Vagina (tissue), 2 donors: Measurements from ENCODE around the gene KRTAP19-3. TPM values are rescaled to one million over a fixed set of nuclear protein-coding genes. Genes with fewer than 3 reads are reported as not detected.
A peak's percentile ranks its signal among the peaks of the same experiment; 100 is the strongest.

ENCODE experiments used
- DNase-seq, 2 donors: peaks; one replicate each; pipeline ENCODE4 v3.0.0-alpha.2; 2017; ENCODE audit errors: extremely low spot score in 2 of 2
- H3K27ac ChIP-seq: fragments of 200-600 bp; sonication (generic); one replicate; pipeline ENCODE4 v1.5.1; 2019
- H3K27me3 ChIP-seq: fragments of 200-600 bp; sonication (generic); one replicate; pipeline ENCODE4 v1.5.1; 2019
- H3K36me3 ChIP-seq, 2 donors: fragments of 200-600 bp; sonication (generic); one replicate each; pipeline ENCODE4 v1.5.1; 2017 to 2019
- H3K4me1 ChIP-seq: fragments of 200-600 bp; sonication (generic); one replicate; pipeline ENCODE4 v1.5.1; 2019
- H3K4me3 ChIP-seq, 2 donors: fragments of 200-600 bp; sonication (generic); 1 replicate in 1 of 2; 2 replicates in 1 of 2; pipeline ENCODE4 v1.5.1; 2016 to 2019
- H3K9me3 ChIP-seq: fragments of 200-600 bp; sonication (generic); one replicate; pipeline ENCODE4 v1.5.1; 2019
- CTCF ChIP-seq, 3 experiments: fragments of 450-650 bp in 2 of 3; fragments of 200-600 bp in 1 of 3; sonication (generic) in 1 of 3; IDR thresholded peaks; one replicate each; pipeline ENCODE4 v1.5.1; 2017 to 2019; ENCODE audit warnings: antibody characterized with exemption in 3 of 3, mild to moderate bottlenecking in 2 of 3, moderate library complexity in 2 of 3
- POLR2A ChIP-seq, 2 donors: fragments of 450-650 bp; IDR thresholded peaks; one replicate each; pipeline ENCODE4 v1.6.1; 2017; ENCODE audit warnings: antibody characterized with exemption in 2 of 2, mild to moderate bottlenecking in 2 of 2, moderate library complexity in 2 of 2
- POLR2AphosphoS5 ChIP-seq, 2 donors: sonication (generic); formaldehyde crosslinking; IDR thresholded peaks; one replicate each; pipeline ENCODE4 v1.9.0; 2017; ENCODE audit warnings: antibody characterized with exemption in 2 of 2, mild to moderate bottlenecking in 2 of 2, low read depth in 1 of 2; ENCODE audit not compliant: insufficient read depth in 1 of 2
- intact Hi-C: fragments of 100-400 bp; cut with DNase I; formaldehyde crosslinking; loops from one replicate; pipeline ENCODE4 v1.15.1; 2023
- total RNA-seq: library from RNA; depleted of rRNA; stranded (reverse); fragments of >200 nt; gene quantifications from one replicate; pipeline ENCODE4 v1.2.3, GENCODE V29; 2016

KRTAP19-3 gene
- total RNA-seq, 1 donor from 2014 or later, result not detected

- intact Hi-C loops, result no loop called here
- Histone ChIP-seq H3K4me1 (no peaks in the 10 kb centered on the region), H3K27me3 (no peaks in the 10 kb centered on the region), H3K36me3 (no peaks in the 10 kb centered on the region), H3K27ac (no peak overlapping the region), H3K9me3 (no peaks in the 10 kb centered on the region), H3K4me3 (no peak overlapping the region)
- DNase-seq, result no peak
- TF ChIP-seq CTCF (IDR thresholded peaks at IDR 0.05), result no peak
- no peak for TF ChIP-seq POLR2AphosphoS5 (IDR thresholded peaks at IDR 0.05; ENCODE audit: insufficient read depth in 1 of 2, low read depth in 1 of 2)
- TF ChIP-seq POLR2A (IDR thresholded peaks at IDR 0.05), result no peak
Measured at GRCh38 chr21:30479259-30479658, 12.6 kb downstream of the KRTAP19-3 start.

DNA sequence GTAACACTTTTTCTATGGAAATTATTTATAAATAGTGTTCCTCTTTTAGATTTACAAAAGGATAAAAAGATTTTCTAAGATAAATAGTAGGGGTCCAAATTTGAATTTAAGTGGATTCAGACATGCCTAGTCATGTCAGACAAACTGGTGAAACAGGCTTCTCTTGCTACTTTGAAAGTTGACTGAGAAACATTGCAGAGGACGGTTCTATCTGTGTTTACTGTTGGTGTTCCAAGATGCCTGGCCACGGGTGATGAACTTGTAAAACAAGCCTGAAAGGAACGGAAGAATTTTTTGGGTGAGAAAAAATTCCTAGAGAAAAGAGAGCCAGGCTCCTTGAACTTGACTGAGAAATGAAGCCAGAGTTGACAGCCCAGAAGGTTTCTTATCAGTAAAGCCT lies 13.8 kb downstream of the KRTAP19-3 start:
- H3K27ac ChIP-seq, result no peak overlapping the region
- intact Hi-C loops, result no loop called here
- TF ChIP-seq POLR2AphosphoS5 (IDR thresholded peaks at IDR 0.05; ENCODE audit: insufficient read depth in 1 of 2, low read depth in 1 of 2), result peak in 1 of 2 donors; percentile 11
- TF ChIP-seq CTCF (IDR thresholded peaks at IDR 0.05), result no peak
- TF ChIP-seq POLR2A (IDR thresholded peaks at IDR 0.05), result no peak
- H3K4me1 ChIP-seq, result no peaks in the 10 kb centered on the region
- H3K9me3 ChIP-seq, result no peaks in the 10 kb centered on the region
- no peak overlapping the region for H3K4me3 ChIP-seq
- no peaks in the 10 kb centered on the region for H3K36me3 ChIP-seq
- H3K27me3 ChIP-seq, result no peaks in the 10 kb centered on the region
- no peak for DNase-seq

DNA sequence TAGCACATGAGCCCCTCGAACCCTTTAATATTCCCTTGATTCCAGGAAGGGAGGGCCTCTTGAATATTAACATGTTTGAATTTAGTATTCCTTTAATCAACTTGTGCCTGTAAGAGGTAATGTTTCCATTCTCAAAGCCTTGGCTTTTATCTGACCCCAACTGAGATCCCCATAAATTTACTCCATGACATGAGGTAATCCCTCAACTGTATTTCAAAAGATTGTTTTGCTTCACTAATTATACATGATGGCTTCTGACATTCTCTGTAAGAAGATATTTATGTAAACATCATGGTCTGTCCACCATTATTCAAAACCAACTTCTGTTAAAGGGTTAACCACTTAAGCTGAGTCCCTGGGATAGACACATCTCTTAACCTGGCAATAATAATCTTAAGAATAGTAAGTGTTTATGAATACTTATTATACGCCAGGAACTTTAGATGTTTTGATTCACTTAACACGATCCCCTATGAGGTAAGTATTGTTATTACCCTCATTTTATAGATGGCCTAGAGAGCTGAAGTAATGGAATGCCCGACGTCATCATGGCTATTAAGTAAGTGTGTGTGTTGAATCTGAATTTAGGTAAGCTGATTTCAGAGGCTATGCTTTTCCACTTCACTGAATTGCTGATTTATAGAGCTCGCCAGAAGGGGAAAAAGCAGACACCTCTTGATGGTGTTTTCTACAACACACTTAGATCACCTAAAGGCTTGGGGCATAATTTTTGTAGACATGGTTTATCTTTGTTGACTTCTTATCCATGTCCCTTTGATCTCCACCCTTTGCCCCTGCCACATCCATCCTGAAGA lies 22.7 kb downstream of the KRTAP19-3 start:
- Histone ChIP-seq H3K36me3 (no peaks in the 10 kb centered on the region), H3K4me1 (no peaks in the 10 kb centered on the region), H3K9me3 (no peaks in the 10 kb centered on the region), H3K4me3 (no peak overlapping the region), H3K27ac (no peak overlapping the region), H3K27me3 (no peaks in the 10 kb centered on the region)
- TF ChIP-seq POLR2AphosphoS5 (IDR thresholded peaks at IDR 0.05; ENCODE audit: insufficient read depth in 1 of 2, low read depth in 1 of 2) (no peak), CTCF (IDR thresholded peaks at IDR 0.05) (no peak), POLR2A (IDR thresholded peaks at IDR 0.05) (no peak)
- intact Hi-C loops, result no loop called here
- DNase-seq, result no peak

GRCh38 chr21:30463713-30464112 lies 28.1 kb downstream of the KRTAP19-3 start:
- H3K27ac ChIP-seq, result no peak overlapping the region
- intact Hi-C loops, result no loop called here
- no peaks in the 10 kb centered on the region for H3K27me3 ChIP-seq
- H3K4me1 ChIP-seq, result no peaks in the 10 kb centered on the region
- no peak for TF ChIP-seq POLR2AphosphoS5 (IDR thresholded peaks at IDR 0.05; ENCODE audit: insufficient read depth in 1 of 2, low read depth in 1 of 2)
- TF ChIP-seq POLR2A (IDR thresholded peaks at IDR 0.05), result no peak
- no peak for TF ChIP-seq CTCF (IDR thresholded peaks at IDR 0.05)
- H3K4me3 ChIP-seq, result no peak overlapping the region
- no peak for DNase-seq
- H3K9me3 ChIP-seq, result no peaks in the 10 kb centered on the region
- H3K36me3 ChIP-seq, result no peaks in the 10 kb centered on the region

DNA sequence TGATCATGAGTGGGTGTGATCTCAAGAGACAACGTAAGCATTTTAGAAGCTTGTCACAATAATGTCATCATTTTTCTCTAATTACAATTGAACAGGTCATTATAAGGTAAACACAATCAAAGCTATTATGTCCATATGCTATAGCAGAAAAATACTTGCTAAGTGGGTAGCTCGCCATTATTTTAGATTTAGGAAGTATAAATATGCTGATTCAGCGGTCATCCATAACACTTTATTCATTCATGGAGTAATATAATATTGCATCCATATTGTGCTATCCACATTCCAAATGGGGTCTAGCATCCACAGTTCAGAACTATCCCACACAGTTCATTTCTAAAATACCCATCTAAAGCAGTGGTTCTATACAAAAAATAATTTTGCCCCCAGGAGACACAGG lies 43.3 kb downstream of the KRTAP19-3 start:
- no peaks in the 10 kb centered on the region for H3K36me3 ChIP-seq
- H3K27me3 ChIP-seq, result no peaks in the 10 kb centered on the region
- H3K9me3 ChIP-seq, result no peaks in the 10 kb centered on the region
- H3K27ac ChIP-seq, result no peak overlapping the region
- no peak for TF ChIP-seq CTCF (IDR thresholded peaks at IDR 0.05)
- no peak for TF ChIP-seq POLR2AphosphoS5 (IDR thresholded peaks at IDR 0.05; ENCODE audit: insufficient read depth in 1 of 2, low read depth in 1 of 2)
- TF ChIP-seq POLR2A (IDR thresholded peaks at IDR 0.05), result no peak
- DNase-seq, result no peak
- H3K4me1 ChIP-seq, result no peaks in the 10 kb centered on the region
- intact Hi-C loops, result no loop called here
- H3K4me3 ChIP-seq, result no peak overlapping the region
